CD4-positive, alpha-beta T cell (primary cell): Measurements from ENCODE around the gene CDHR3. TPM values are rescaled to one million over a fixed set of nuclear protein-coding genes. Genes with fewer than 3 reads are reported as not detected.

Experiments used
- ATAC-seq: fragments of 200-7000 bp; cut with Tn5 transposase; one replicate; pipeline ENCODE4 v1.10.0; 2022; ENCODE audit warnings: mild to moderate bottlenecking; ENCODE audit not compliant: poor library complexity
- CTCF ChIA-PET: fragments of 350-600 bp; sonication (Branson Sonifier 250); formaldehyde crosslinking; loops from one replicate; lab custom pipeline; 2021; ENCODE audit warnings: antibody characterized with exemption, inconsistent platforms; lab: Charles Lee
- POLR2A ChIA-PET: fragments of 350-600 bp; sonication (Branson Sonifier 250); formaldehyde crosslinking; loops from one replicate; lab custom pipeline; 2021; ENCODE audit warnings: antibody characterized with exemption, inconsistent platforms; lab: Charles Lee
- DNase-seq, 14 experiments: peaks; one replicate each; pipeline ENCODE4 v3.0.0-alpha.2; 2013 to 2020; ENCODE audit warnings: mixed read lengths in 2 of 14
- H3K27ac ChIP-seq, 2 donors: one replicate each; pipeline versions ENCODE4 v1.5.1 to v1.7.0; 2013; ENCODE audit warnings: low read length in 2 of 2, low read depth in 1 of 2, mild to moderate bottlenecking in 1 of 2
- H3K27me3 ChIP-seq, 2 experiments: 1 replicate in 1 of 2; 2 replicates in 1 of 2; pipeline versions ENCODE4 v1.6.1 to v1.7.0; 2013; ENCODE audit warnings: low read length in 2 of 2, control low read depth in 1 of 2, mild to moderate bottlenecking in 1 of 2, moderate library complexity in 1 of 2; ENCODE audit not compliant: insufficient read depth in 2 of 2, control insufficient read depth in 1 of 2
- H3K36me3 ChIP-seq: one replicate; pipeline ENCODE4 v1.6.1; 2013; ENCODE audit warnings: low read length, control low read depth; ENCODE audit not compliant: insufficient read depth
- H3K4me1 ChIP-seq: one replicate; pipeline ENCODE4 v1.6.1; 2013; ENCODE audit warnings: low read length, control low read depth; ENCODE audit not compliant: insufficient read depth
- H3K4me3 ChIP-seq: one replicate; pipeline ENCODE4 v1.5.1; 2013; ENCODE audit warnings: mild to moderate bottlenecking, low read length, moderate library complexity
- H3K9me3 ChIP-seq, 2 experiments: 1 replicate in 1 of 2; 2 replicates in 1 of 2; pipeline versions ENCODE4 v1.6.1 to v1.7.0; 2013; ENCODE audit warnings: low read length in 2 of 2, mild to moderate bottlenecking in 2 of 2, control low read depth in 1 of 2, moderate library complexity in 1 of 2; ENCODE audit not compliant: control insufficient read depth in 1 of 2, insufficient read depth in 1 of 2
- H3K27ac Mint-ChIP-seq: one replicate; pipeline ENCODE4 v1.8.0; 2020; ENCODE audit warnings: mixed read lengths
- H3K27me3 Mint-ChIP-seq: one replicate; pipeline ENCODE4 v1.8.0; 2021; ENCODE audit warnings: mixed read lengths
- H3K36me3 Mint-ChIP-seq: one replicate; pipeline ENCODE4 v1.8.0; 2021; ENCODE audit warnings: low read depth, mixed read lengths
- H3K4me1 Mint-ChIP-seq: one replicate; pipeline ENCODE4 v1.8.0; 2021; ENCODE audit warnings: low read depth, mixed read lengths
- H3K4me3 Mint-ChIP-seq: one replicate; pipeline ENCODE4 v1.8.0; 2020; ENCODE audit warnings: mild to moderate bottlenecking, mixed read lengths
- H3K9me3 Mint-ChIP-seq: one replicate; pipeline ENCODE4 v1.8.0; 2020; ENCODE audit warnings: mixed read lengths
- CTCF ChIP-seq: fragments of 200-600 bp; IDR thresholded peaks from one replicate; pipeline ENCODE4 v1.8.0; 2022; ENCODE audit warnings: antibody characterized with exemption, mild to moderate bottlenecking
- intact Hi-C, 2 experiments: fragments of 100-400 bp; cut with DNase I in 1 of 2; cut with micrococcal nuclease in 1 of 2; formaldehyde crosslinking; loops; one replicate each; pipeline versions ENCODE4 v1.15.1 to v1.9.0; 2023 to 2025; cut with DNase I, micrococcal nuclease
- total RNA-seq, 174 experiments: library from RNA in 2 of 174; stranded (reverse) in 2 of 174; gene quantifications; one replicate each; pipeline ENCODE4 v1.2.3 and lab custom pipeline; 2021 to 2026

Gene CDHR3
- total RNA-seq, 2 experiments from 2014 or later = 10.3 to 12.2 TPM

- ChIA-PET POLR2A (no interaction called here), CTCF (interaction anchor here (0.6 to 1.2 kb wide), 2 partner anchors 11 to 107 kb away, joined by 3 read pairs; no protein-coding TSS in a partner anchor)
- no peaks in the 10 kb centered on the region for H3K9me3 ChIP-seq
- intact Hi-C loops = no loop called here
- no peak overlapping the region for H3K27ac ChIP-seq
- DNase-seq = no peak
- no peaks in the 10 kb centered on the region for H3K27me3 Mint-ChIP-seq
- H3K9me3 Mint-ChIP-seq = no peaks in the 10 kb centered on the region
- no peaks in the 10 kb centered on the region for H3K36me3 Mint-ChIP-seq
- H3K27ac Mint-ChIP-seq = no peak overlapping the region
- no peaks in the 10 kb centered on the region for H3K27me3 ChIP-seq
- ATAC-seq = no peak
- TF ChIP-seq CTCF = no peak
- peaks cover 12% of the 10 kb centered on the region for H3K4me1 Mint-ChIP-seq
- H3K4me3 ChIP-seq = no peak overlapping the region
- H3K4me3 Mint-ChIP-seq = no peak overlapping the region
- no peaks in the 10 kb centered on the region for H3K4me1 ChIP-seq
- no peaks in the 10 kb centered on the region for H3K36me3 ChIP-seq
Measured at GRCh38 chr7:105985229-105985628, 22.2 kb downstream of the CDHR3 start.

- Histone ChIP-seq H3K4me1 (no peaks in the 10 kb centered on the region), H3K27me3 (no peaks in the 10 kb centered on the region), H3K9me3 (no peaks in the 10 kb centered on the region), H3K36me3 (no peaks in the 10 kb centered on the region), H3K27ac (no peak overlapping the region), H3K4me3 (no peak overlapping the region)
- Mint-ChIP-seq H3K36me3 (no peaks in the 10 kb centered on the region), H3K27me3 (no peaks in the 10 kb centered on the region), H3K27ac (no peak overlapping the region), H3K4me1 (peaks cover 12% of the 10 kb centered on the region), H3K9me3 (no peaks in the 10 kb centered on the region), H3K4me3 (no peak overlapping the region)
- intact Hi-C loops = no loop called here
- TF ChIP-seq CTCF = no peak
- DNase-seq (no peak), ATAC-seq (no peak)
- ChIA-PET POLR2A (no interaction called here), CTCF (interaction anchor here (0.6 kb wide), 1 partner anchor 108 kb away, joined by 3 read pairs; no protein-coding TSS in a partner anchor)
Measured at GRCh38 chr7:105985672-105986215, 22.7 kb downstream of the CDHR3 start.

- H3K4me3 Mint-ChIP-seq = no peak overlapping the region
- no peaks in the 10 kb centered on the region for H3K9me3 Mint-ChIP-seq
- no peak overlapping the region for H3K4me3 ChIP-seq
- ATAC-seq = no peak
- H3K9me3 ChIP-seq = no peaks in the 10 kb centered on the region
- H3K36me3 Mint-ChIP-seq = no peaks in the 10 kb centered on the region
- CTCF ChIA-PET = no interaction called here
- H3K27ac ChIP-seq = no peak overlapping the region
- H3K36me3 ChIP-seq = no peaks in the 10 kb centered on the region
- H3K27ac Mint-ChIP-seq = no peak overlapping the region
- POLR2A ChIA-PET = no interaction called here
- intact Hi-C loops = no loop called here
- no peaks in the 10 kb centered on the region for H3K27me3 ChIP-seq
- H3K4me1 Mint-ChIP-seq = peaks cover 13% of the 10 kb centered on the region
- no peaks in the 10 kb centered on the region for H3K27me3 Mint-ChIP-seq
- H3K4me1 ChIP-seq = no peaks in the 10 kb centered on the region
- DNase-seq = no peak
- TF ChIP-seq CTCF = no peak
Measured at GRCh38 chr7:105987046-105987445, 24.0 kb downstream of the CDHR3 start.
